Smooth muscle cell (in vitro differentiated cells): ENCODE results near the gene ALG1L2. TPM values are rescaled to one million over a fixed set of nuclear protein-coding genes. Genes with fewer than 3 reads are reported as not detected.
"Not testable (repeated sequence)": the region's sequence is repeated elsewhere in the genome, so short reads cannot be mapped to it uniquely, and the experiment has no call there.

ENCODE experiments used
- DNase-seq: peaks from one replicate; lab custom pipeline; 2025; ENCODE audit not compliant: unreplicated experiment; lab: John Stamatoyannopoulos, UW
- H2AFZ ChIP-seq: fragments of 200-600 bp; sonication (generic); 2 replicates; pipeline ENCODE4 v1.6.0; 2016; ENCODE audit warnings: antibody characterized with exemption, low read depth, mild to moderate bottlenecking
- H3F3A ChIP-seq: fragments of 200-600 bp; sonication (generic); 2 replicates; pipeline ENCODE4 v1.6.0; 2017; ENCODE audit warnings: antibody characterized with exemption, low read depth
- H3K27ac ChIP-seq: fragments of 200-600 bp; sonication (generic); 2 replicates; pipeline ENCODE4 v1.5.1; 2016; ENCODE audit warnings: low read depth, mild to moderate bottlenecking
- H3K27me3 ChIP-seq: fragments of 200-600 bp; sonication (generic); 2 replicates; pipeline ENCODE4 v1.6.1; 2016; ENCODE audit warnings: low read depth, mild to moderate bottlenecking
- H3K36me3 ChIP-seq: fragments of 200-600 bp; sonication (generic); 2 replicates; pipeline ENCODE4 v1.5.1; 2016; ENCODE audit warnings: low read depth
- H3K4me1 ChIP-seq: fragments of 200-600 bp; sonication (generic); 2 replicates; pipeline ENCODE4 v1.5.1; 2016; ENCODE audit warnings: low read depth
- H3K4me2 ChIP-seq: fragments of 200-600 bp; sonication (generic); 2 replicates; pipeline ENCODE4 v1.6.0; 2016; ENCODE audit warnings: mild to moderate bottlenecking
- H3K4me3 ChIP-seq: fragments of 200-600 bp; sonication (generic); 2 replicates; pipeline ENCODE4 v1.5.1; 2016; ENCODE audit warnings: mild to moderate bottlenecking
- H3K79me2 ChIP-seq: fragments of 200-600 bp; sonication (generic); 2 replicates; pipeline ENCODE4 v1.6.0; 2016; ENCODE audit warnings: low read depth, mild to moderate bottlenecking
- H3K9ac ChIP-seq: fragments of 200-600 bp; sonication (generic); 2 replicates; pipeline ENCODE4 v1.6.0; 2016; ENCODE audit warnings: low read depth
- H3K9me3 ChIP-seq: fragments of 200-600 bp; sonication (generic); replicated peaks from 2 replicates; pipeline ENCODE4 v1.5.1; 2016; ENCODE audit warnings: low read depth
- H4K20me1 ChIP-seq: fragments of 200-600 bp; sonication (generic); 2 replicates; pipeline ENCODE4 v1.6.0; 2016; ENCODE audit warnings: low read depth
- WGBS: methylation state at CpG from one replicate; pipeline ENCODE4 v1.1.7; 2016; ENCODE audit warnings: low lambda C conversion rate; 5-methylcytosine and 5-hydroxymethylcytosine counted together
- polyA plus RNA-seq: library from polyadenylated mRNA; unstranded; fragments of >200 nt; fragmentation: Nextera tagmentation; extraction: Ambion mirVana; gene quantifications from 2 replicates; pipeline ENCODE4 v1.2.1, GENCODE V29; 2016
- total RNA-seq: library from RNA; depleted of rRNA; stranded (reverse); fragments of >200 nt; gene quantifications from 2 replicates; pipeline ENCODE4 v1.2.3, GENCODE V29; 2014
- TF ChIP-seq, protein P1 (sequence below): fragments of 200-600 bp; sonication (generic); IDR thresholded peaks from 2 replicates; pipeline ENCODE4 v1.5.1; 2017; ENCODE audit warnings: borderline replicate concordance, mild to moderate bottlenecking, antibody characterized with exemption; ENCODE audit not compliant: insufficient read depth, poor library complexity, severe bottlenecking

Gene ALG1L2
- total and polyA plus RNA-seq, 2 experiments from 2014 or later = 0.38 TPM; not detected in 1

DNA sequence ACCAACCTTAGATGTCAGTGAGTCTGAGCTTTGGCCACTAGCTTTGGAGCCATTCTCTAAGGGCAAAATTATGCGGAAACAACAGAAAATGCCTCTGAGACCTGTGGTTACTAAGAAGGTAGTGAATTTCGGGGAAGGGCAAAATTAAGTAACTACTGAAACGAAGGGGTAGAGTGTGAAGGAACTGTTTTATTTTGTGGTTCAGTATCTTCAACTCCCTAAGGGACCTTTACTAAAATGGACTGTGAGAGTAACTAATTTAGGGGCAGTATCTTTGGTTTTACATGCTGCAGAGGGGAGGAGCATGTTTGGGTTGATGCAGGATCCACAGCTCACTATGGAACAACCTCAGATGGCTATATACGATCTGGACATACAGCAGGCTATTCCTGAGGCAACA lies 8.0 kb upstream of the ALG1L2 start:
- 81% methylated on average over 4 of the region's 4 CpGs for WGBS

DNA sequence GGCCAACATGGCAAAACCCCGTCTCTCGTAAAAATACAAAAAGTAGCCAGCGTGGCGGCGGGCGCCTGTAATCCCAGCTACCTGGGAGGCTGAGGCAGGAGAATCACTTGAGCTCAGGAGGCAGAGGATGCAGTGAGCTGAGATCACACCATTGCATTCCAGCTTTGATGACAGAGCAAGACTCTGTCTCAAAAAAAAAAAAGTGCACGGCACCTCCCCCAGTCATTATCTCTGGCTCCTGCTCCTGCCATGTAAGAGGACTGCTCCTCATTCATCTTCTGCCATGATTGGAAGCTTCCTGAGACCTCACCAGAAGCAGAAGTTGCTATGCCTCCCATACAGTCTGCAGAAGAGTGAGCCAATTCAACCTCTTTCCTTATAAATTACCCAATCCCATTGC lies 4.0 kb upstream of the ALG1L2 start:
- H3K9ac ChIP-seq = no peak overlapping the region
- no peaks in the 10 kb centered on the region for H3K4me1 ChIP-seq
- no peaks in the 10 kb centered on the region for H3K27me3 ChIP-seq
- H3K79me2 ChIP-seq = no peaks in the 10 kb centered on the region
- H3K4me2 ChIP-seq = no peak overlapping the region
- H3K4me3 ChIP-seq = no peak overlapping the region
- 100% methylated on average over 3 of the region's 7 CpGs for WGBS
- TF ChIP-seq, protein P1, sequence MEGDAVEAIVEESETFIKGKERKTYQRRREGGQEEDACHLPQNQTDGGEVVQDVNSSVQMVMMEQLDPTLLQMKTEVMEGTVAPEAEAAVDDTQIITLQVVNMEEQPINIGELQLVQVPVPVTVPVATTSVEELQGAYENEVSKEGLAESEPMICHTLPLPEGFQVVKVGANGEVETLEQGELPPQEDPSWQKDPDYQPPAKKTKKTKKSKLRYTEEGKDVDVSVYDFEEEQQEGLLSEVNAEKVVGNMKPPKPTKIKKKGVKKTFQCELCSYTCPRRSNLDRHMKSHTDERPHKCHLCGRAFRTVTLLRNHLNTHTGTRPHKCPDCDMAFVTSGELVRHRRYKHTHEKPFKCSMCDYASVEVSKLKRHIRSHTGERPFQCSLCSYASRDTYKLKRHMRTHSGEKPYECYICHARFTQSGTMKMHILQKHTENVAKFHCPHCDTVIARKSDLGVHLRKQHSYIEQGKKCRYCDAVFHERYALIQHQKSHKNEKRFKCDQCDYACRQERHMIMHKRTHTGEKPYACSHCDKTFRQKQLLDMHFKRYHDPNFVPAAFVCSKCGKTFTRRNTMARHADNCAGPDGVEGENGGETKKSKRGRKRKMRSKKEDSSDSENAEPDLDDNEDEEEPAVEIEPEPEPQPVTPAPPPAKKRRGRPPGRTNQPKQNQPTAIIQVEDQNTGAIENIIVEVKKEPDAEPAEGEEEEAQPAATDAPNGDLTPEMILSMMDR = no peak
- no peak overlapping the region for H3K27ac ChIP-seq
- H3F3A ChIP-seq = no peaks in the 10 kb centered on the region
- no peak overlapping the region for H2AFZ ChIP-seq
- H3K36me3 ChIP-seq = no peaks in the 10 kb centered on the region
- H3K9me3 ChIP-seq = no peaks in the 10 kb centered on the region
- H4K20me1 ChIP-seq = no peaks in the 10 kb centered on the region
- no peak for DNase-seq

More for the DNA sequence above, 8.0 kb upstream of the ALG1L2 start:
- H3F3A ChIP-seq = no peaks in the 10 kb centered on the region
- H3K4me3 ChIP-seq = no peak overlapping the region
- H3K27ac ChIP-seq = no peak overlapping the region
- no peaks in the 10 kb centered on the region for H4K20me1 ChIP-seq
- no peaks in the 10 kb centered on the region for H3K27me3 ChIP-seq
- H3K4me2 ChIP-seq = no peak overlapping the region
- DNase-seq = no peak
- H3K9me3 ChIP-seq = no peaks in the 10 kb centered on the region
- no peak overlapping the region for H2AFZ ChIP-seq
- H3K36me3 ChIP-seq = no peaks in the 10 kb centered on the region
- no peaks in the 10 kb centered on the region for H3K79me2 ChIP-seq
- H3K9ac ChIP-seq = no peak overlapping the region
- no peaks in the 10 kb centered on the region for H3K4me1 ChIP-seq
- TF ChIP-seq, protein P1 = no peak

DNA sequence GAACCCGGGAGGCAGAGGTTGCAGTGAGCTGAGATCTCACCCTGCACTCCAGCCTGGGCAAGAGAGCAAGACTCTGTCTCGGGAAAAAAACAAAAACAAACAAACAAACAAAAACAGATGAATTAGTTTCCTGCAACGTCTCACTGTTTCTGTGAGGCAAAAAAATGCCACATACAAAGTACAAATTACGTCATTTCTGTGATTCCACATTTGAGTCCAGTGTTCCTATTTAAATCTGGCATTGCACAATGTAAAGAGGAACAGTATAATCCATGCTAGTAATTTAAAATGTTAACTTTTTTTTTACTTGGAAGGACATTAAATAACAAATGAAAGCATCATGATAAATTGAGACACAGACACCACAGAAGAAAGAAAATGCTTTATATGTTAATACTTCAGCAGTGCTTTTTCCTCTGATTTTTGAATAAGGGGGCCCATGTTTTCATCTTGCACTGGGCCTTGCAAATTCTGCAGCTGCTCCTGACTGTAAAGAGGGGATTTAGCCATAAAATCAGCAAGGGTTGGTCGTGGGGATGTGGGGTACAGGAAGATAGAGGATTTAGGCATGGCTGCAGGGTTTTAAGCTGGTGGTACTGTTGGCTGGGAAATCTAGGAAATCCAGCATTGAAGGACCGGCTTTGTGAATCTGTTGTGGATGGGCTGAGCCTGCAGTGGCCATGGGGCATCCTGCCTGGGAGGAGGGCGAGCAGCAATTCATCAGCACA lies 1.9 kb downstream of the ALG1L2 start:
- not testable (repeated sequence) for H3K9ac ChIP-seq, H3K27ac ChIP-seq, H3K27me3 ChIP-seq, H3K9me3 ChIP-seq, H4K20me1 ChIP-seq, H3F3A ChIP-seq, H3K79me2 ChIP-seq, H3K4me2 ChIP-seq, H3K36me3 ChIP-seq, H3K4me3 ChIP-seq, DNase-seq, H3K4me1 ChIP-seq, H2AFZ ChIP-seq
- WGBS = 75% methylated on average over 7 of the region's 7 CpGs

DNA sequence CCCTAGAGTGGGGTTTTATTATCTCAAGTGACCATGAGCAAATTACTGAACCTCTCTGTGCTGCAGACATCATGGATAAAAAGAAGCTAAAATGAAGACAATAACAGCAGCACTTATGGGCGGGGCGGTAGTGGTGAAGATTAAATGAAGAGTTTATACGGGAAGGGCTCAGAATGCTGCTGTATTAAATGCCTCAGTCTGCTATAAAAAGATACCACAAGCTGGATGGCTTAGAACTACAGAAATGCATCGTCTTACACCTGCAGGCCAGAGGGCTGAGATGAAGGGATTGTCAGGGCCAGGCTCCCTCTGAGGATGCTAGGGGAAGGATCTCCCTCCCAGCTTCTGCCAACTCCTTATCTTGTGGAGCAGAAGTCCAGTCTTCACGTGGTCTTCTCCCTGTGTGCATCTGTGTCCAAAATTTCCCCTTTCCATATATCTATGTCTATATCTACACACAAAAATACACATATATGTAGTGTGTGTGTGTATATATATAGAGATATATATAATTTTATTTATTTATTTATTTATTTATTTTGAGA lies 2.9 kb downstream of the ALG1L2 start:
- Histone ChIP-seq H3F3A (no peaks in the 10 kb centered on the region), H4K20me1 (no peaks in the 10 kb centered on the region), H3K9ac (no peak overlapping the region), H3K36me3 (no peaks in the 10 kb centered on the region), H3K4me2 (no peak overlapping the region), H3K27ac (no peak overlapping the region), H3K4me1 (no peaks in the 10 kb centered on the region), H2AFZ (no peak overlapping the region), H3K79me2 (no peaks in the 10 kb centered on the region), H3K27me3 (no peaks in the 10 kb centered on the region), H3K4me3 (no peak overlapping the region), H3K9me3 (no peaks in the 10 kb centered on the region)
- no peak for DNase-seq
- 63% methylated on average over 4 of the region's 5 CpGs for WGBS
- TF ChIP-seq, protein P1 = no peak
